T-helper 1 cell treated with Interleukin-12 subunit alpha and Interleukin-12 subunit beta and Interleukin-4 antibody, amounts not matched to agents 30 μg/mL and 1 μg/mL, for 36 hours (primary cell): ENCODE results near the gene PDE6G.
"Not testable (repeated sequence)": the region's sequence is repeated elsewhere in the genome, so short reads cannot be mapped to it uniquely, and the experiment has no call there.

ENCODE experiments used
- H3K27ac Mint-ChIP-seq: one replicate; pipeline ENCODE4 v1.8.0; 2021; ENCODE audit warnings: mild to moderate bottlenecking, mixed read lengths
- H3K27me3 Mint-ChIP-seq: one replicate; pipeline ENCODE4 v1.8.0; 2021; ENCODE audit warnings: low read depth, mixed read lengths
- H3K36me3 Mint-ChIP-seq: one replicate; pipeline ENCODE4 v1.8.0; 2021; ENCODE audit warnings: low read depth, mixed read lengths
- H3K4me1 Mint-ChIP-seq: one replicate; pipeline ENCODE4 v1.8.0; 2021; ENCODE audit warnings: low read depth, mixed read lengths
- H3K4me3 Mint-ChIP-seq: one replicate; pipeline ENCODE4 v1.8.0; 2021; ENCODE audit warnings: mild to moderate bottlenecking, moderate library complexity, mixed read lengths
- H3K9me3 Mint-ChIP-seq: one replicate; pipeline ENCODE4 v1.8.0; 2021; ENCODE audit warnings: mixed read lengths

PDE6G gene

DNA sequence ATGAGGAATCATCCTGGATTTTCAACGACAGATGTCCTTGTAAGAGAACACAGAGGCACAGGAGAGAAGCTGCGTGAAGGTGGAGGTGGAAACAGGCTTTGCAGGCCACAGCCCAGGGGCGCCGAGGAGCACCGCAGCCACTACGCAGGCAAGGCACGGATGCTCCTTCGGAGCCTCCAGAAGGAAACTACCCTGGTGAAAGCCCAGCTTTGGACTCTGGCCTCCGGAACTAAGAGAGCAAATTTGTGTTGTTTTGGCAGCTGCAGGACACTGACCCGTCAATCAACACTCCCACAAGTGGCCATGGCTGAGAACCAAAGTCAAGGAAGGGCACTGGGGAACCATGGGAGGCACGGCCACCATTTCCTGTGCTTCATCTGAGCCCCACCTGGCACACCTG, 23.8 kb upstream of the PDE6G start:
- no peak overlapping the region for H3K4me3 Mint-ChIP-seq
- H3K36me3 Mint-ChIP-seq: peaks cover 6% of the 10 kb centered on the region
- no peaks in the 10 kb centered on the region for H3K27me3 Mint-ChIP-seq
- H3K9me3 Mint-ChIP-seq: no peaks in the 10 kb centered on the region
- H3K27ac Mint-ChIP-seq: no peak overlapping the region
- H3K4me1 Mint-ChIP-seq: peaks cover 22% of the 10 kb centered on the region

- no peak overlapping the region for H3K27ac Mint-ChIP-seq
- H3K4me3 Mint-ChIP-seq: no peak overlapping the region
- H3K27me3 Mint-ChIP-seq: no peaks in the 10 kb centered on the region
- H3K36me3 Mint-ChIP-seq: peaks cover 2% of the 10 kb centered on the region
- H3K4me1 Mint-ChIP-seq: peaks cover 3% of the 10 kb centered on the region
- no peaks in the 10 kb centered on the region for H3K9me3 Mint-ChIP-seq
These were observed 20.6 kb upstream of the PDE6G start for GRCh38 chr17:81676906-81677305.

- not testable (repeated sequence) for H3K27me3 Mint-ChIP-seq, H3K36me3 Mint-ChIP-seq, H3K9me3 Mint-ChIP-seq, H3K4me1 Mint-ChIP-seq, H3K27ac Mint-ChIP-seq, H3K4me3 Mint-ChIP-seq
These were observed 19.3 kb upstream of the PDE6G start for GRCh38 chr17:81675515-81676221.

GRCh38 chr17:81673561-81674258, 17.4 kb upstream of the PDE6G start:
- H3K4me3 Mint-ChIP-seq: no peak overlapping the region
- H3K36me3 Mint-ChIP-seq: peaks cover 11% of the 10 kb centered on the region
- H3K27me3 Mint-ChIP-seq: no peaks in the 10 kb centered on the region
- H3K27ac Mint-ChIP-seq: no peak overlapping the region
- H3K4me1 Mint-ChIP-seq: peaks cover 6% of the 10 kb centered on the region
- no peaks in the 10 kb centered on the region for H3K9me3 Mint-ChIP-seq

DNA sequence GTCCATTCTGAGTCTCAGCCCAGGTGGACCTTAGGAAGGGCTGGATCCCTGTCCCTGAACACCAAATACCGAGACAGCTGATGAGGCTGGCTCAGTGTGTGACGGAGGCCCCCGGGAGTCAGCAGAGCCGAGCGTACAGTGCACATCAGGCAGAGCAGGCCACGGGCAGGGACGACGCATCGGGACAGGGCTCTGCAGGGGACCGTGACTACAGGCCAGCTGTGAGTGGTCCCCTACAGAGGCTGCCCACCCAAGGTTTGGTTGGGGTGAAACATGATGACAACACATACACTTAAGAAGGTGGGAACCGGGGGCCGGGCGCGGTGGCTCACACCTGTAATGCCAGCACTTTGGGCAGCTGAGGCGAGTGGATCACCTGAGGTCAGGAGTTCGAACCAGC, 16.6 kb upstream of the PDE6G start:
- Mint-ChIP-seq H3K36me3 (peaks cover 15% of the 10 kb centered on the region), H3K4me3 (no peak overlapping the region), H3K27ac (no peak overlapping the region), H3K4me1 (peaks cover 10% of the 10 kb centered on the region), H3K27me3 (no peaks in the 10 kb centered on the region), H3K9me3 (no peaks in the 10 kb centered on the region)

- no peak overlapping the region for H3K4me3 Mint-ChIP-seq
- H3K27ac Mint-ChIP-seq: no peak overlapping the region
- H3K9me3 Mint-ChIP-seq: no peaks in the 10 kb centered on the region
- H3K4me1 Mint-ChIP-seq: peaks cover 14% of the 10 kb centered on the region
- H3K27me3 Mint-ChIP-seq: no peaks in the 10 kb centered on the region
- peaks cover 18% of the 10 kb centered on the region for H3K36me3 Mint-ChIP-seq
These were observed 16.2 kb upstream of the PDE6G start for GRCh38 chr17:81672504-81672903.

DNA sequence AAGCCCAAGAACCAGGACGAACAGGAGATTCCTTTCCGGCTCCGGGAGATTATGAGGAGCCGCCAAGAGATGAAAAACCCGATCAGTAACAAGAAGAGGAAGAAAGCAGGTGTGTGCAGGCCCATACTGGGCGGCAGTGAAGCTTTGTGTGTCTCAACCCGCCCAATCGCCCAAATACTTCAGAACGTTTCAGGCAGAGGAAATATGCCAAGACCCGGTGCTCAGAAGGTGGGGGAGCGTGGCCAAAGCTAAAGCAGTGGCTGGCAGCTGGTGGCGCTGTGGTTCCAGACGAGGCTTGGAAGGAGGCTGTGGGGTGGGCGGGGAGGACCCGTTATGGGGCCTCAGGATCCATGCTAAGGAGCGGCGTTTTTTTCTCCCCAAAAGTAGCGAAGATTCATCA, 11.4 kb upstream of the PDE6G start:
- peaks cover 32% of the 10 kb centered on the region for H3K36me3 Mint-ChIP-seq
- peaks cover 26% of the 10 kb centered on the region for H3K4me1 Mint-ChIP-seq
- no peaks in the 10 kb centered on the region for H3K27me3 Mint-ChIP-seq
- H3K4me3 Mint-ChIP-seq: peak overlapping the region; percentile 90
- H3K9me3 Mint-ChIP-seq: no peaks in the 10 kb centered on the region
- H3K27ac Mint-ChIP-seq: peak overlapping the region; percentile 19

GRCh38 chr17:81666342-81667191, 10.2 kb upstream of the PDE6G start, which contains the start of the genes CCDC137 and OXLD1:
TSS of gene CCDC137 (plus strand) at chr17:81666737. CDS start at chr17:81666767, 30 bp downstream.
TSS of gene OXLD1 (minus strand) at chr17:81666605. CDS start at chr17:81666577, 28 bp downstream.
- Mint-ChIP-seq H3K36me3 (peaks cover 30% of the 10 kb centered on the region), H3K9me3 (no peaks in the 10 kb centered on the region), H3K27me3 (no peaks in the 10 kb centered on the region), H3K4me3 (peak within 1 kb of the TSS; percentile 98), H3K4me1 (peaks cover 28% of the 10 kb centered on the region), H3K27ac (peak within 1 kb of the TSS; percentile 94)

- Mint-ChIP-seq H3K36me3 (peaks cover 26% of the 10 kb centered on the region), H3K9me3 (no peaks in the 10 kb centered on the region), H3K4me1 (peaks cover 25% of the 10 kb centered on the region), H3K4me3 (peak overlapping the region; percentile 98), H3K27ac (peak overlapping the region; percentile 94), H3K27me3 (no peaks in the 10 kb centered on the region)
These were observed 9.7 kb upstream of the PDE6G start for GRCh38 chr17:81666092-81666341.

DNA sequence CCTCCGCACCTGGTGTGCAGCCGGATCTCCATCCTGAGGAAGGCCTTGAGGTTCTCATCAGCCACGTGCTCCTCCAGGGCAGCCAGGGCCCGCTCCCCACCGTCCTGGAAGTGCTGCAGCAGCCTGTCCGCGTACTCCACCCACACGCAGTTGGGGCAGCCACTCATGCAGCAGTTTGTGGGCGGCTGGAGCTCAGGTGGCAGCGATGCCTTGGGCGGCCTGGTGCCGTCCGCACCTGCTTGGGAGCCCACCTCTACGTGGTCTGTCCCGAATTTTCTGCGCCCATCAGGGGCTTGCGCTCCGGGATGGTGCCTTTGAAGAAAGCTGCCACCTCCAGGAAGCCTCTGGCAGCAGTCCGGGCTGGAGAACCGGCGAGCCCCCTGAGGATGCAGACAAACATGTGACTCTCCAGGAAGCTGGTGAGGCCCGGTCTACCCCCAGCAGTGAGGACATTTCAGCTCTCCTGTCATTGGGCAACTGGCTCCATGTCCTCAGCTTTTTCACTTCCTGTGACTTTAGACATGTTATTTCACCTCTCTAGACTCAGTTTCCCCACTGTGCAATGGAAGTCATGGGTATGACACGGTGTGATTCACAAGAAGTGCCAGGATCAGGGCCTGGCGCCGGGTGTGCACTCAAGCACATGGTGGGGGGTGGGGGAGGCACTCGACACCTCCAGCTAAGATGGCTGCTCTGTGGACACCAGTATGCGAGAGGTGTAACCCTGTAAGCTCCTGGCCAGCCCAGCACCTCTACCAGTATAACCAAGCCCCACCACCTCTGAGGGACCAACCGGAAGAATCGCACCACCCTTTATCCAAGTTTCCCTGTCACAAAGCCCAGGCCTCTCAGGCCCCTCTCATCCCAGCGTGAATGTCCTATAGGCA, 9.1 kb upstream of the PDE6G start:
- peak overlapping the region; percentile 98 for H3K4me3 Mint-ChIP-seq
- H3K27me3 Mint-ChIP-seq: no peaks in the 10 kb centered on the region
- peak overlapping the region; percentile 94 for H3K27ac Mint-ChIP-seq
- H3K4me1 Mint-ChIP-seq: peaks cover 25% of the 10 kb centered on the region
- no peaks in the 10 kb centered on the region for H3K9me3 Mint-ChIP-seq
- peaks cover 26% of the 10 kb centered on the region for H3K36me3 Mint-ChIP-seq

- peaks cover 25% of the 10 kb centered on the region for H3K4me1 Mint-ChIP-seq
- no peaks in the 10 kb centered on the region for H3K27me3 Mint-ChIP-seq
- no peak overlapping the region for H3K4me3 Mint-ChIP-seq
- H3K27ac Mint-ChIP-seq: peak overlapping the region; percentile 41
- no peaks in the 10 kb centered on the region for H3K9me3 Mint-ChIP-seq
- H3K36me3 Mint-ChIP-seq: peaks cover 21% of the 10 kb centered on the region
These were observed 7.7 kb upstream of the PDE6G start for GRCh38 chr17:81664051-81664470.

DNA sequence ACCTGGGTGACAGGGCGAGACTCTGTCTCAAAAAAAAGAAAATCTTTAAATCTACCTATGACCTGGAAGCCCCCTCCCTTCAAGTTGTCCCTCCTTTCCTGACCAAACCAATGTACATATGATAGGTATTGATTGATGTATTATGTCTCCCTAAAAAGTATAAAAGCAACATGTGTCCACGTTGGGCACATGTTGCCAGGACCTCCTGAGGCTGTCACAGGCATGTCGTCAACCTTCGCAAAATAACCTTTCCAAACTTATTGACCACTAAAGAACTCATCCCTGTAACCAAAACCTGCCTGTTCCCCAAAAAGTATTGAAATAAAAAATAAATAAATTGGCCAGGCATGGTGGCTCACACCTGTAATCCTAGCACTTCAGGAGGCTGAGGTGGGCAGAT, 5.7 kb upstream of the PDE6G start:
- Mint-ChIP-seq H3K36me3 (peaks cover 14% of the 10 kb centered on the region), H3K27ac (no peak overlapping the region), H3K9me3 (no peaks in the 10 kb centered on the region), H3K27me3 (no peaks in the 10 kb centered on the region), H3K4me3 (no peak overlapping the region), H3K4me1 (peaks cover 17% of the 10 kb centered on the region)

DNA sequence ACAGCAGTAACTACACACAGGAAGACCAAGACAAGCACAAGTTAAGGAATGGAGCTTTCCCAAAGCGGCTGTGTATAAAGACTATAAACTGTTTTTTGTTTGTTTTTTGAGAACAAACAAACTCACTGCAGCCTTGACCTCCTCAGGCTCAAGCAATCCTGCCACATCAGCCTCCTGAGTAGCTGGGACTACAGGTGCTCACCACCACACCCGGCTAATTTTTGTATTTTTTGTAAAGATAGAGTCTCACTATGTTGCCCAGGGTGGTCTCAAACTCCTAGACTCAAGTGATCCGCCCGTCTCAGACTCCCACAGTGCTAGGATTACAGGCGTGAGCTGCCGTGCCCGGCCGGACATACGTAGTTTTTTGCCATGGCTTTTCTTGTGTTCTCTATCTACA, 4.1 kb upstream of the PDE6G start:
- Mint-ChIP-seq H3K27me3 (no peaks in the 10 kb centered on the region), H3K36me3 (peaks cover 7% of the 10 kb centered on the region), H3K4me1 (peaks cover 14% of the 10 kb centered on the region), H3K27ac (no peak overlapping the region), H3K4me3 (no peak overlapping the region), H3K9me3 (no peaks in the 10 kb centered on the region)

GRCh38 chr17:81659038-81659437, 2.7 kb upstream of the PDE6G start:
- H3K9me3 Mint-ChIP-seq: no peaks in the 10 kb centered on the region
- no peak overlapping the region for H3K4me3 Mint-ChIP-seq
- no peak overlapping the region for H3K27ac Mint-ChIP-seq
- H3K4me1 Mint-ChIP-seq: peaks cover 13% of the 10 kb centered on the region
- peaks cover under 1% of the 10 kb centered on the region for H3K36me3 Mint-ChIP-seq
- H3K27me3 Mint-ChIP-seq: no peaks in the 10 kb centered on the region
